GM23248 (cell line): Measurements from ENCODE around the gene TMED7. TPM values are rescaled to one million over a fixed set of nuclear protein-coding genes. Genes with fewer than 3 reads are reported as not detected.
A peak's percentile ranks its signal among the peaks of the same experiment; 100 is the strongest.

ENCODE experiments used
- DNase-seq: peaks from one replicate; pipeline ENCODE4 v3.0.0-alpha.2; 2015
- H2AFZ ChIP-seq: fragments of 200-600 bp; sonication (generic); 2 replicates; pipeline ENCODE4 v1.6.1; 2016; ENCODE audit warnings: antibody characterized with exemption
- H3F3A ChIP-seq: fragments of 200-600 bp; sonication (generic); 2 replicates; pipeline ENCODE4 v1.6.1; 2016; ENCODE audit warnings: mild to moderate bottlenecking, antibody characterized with exemption, mixed run types; ENCODE audit not compliant: insufficient read depth
- H3K27ac ChIP-seq: fragments of 200-600 bp; sonication (generic); 2 replicates; pipeline ENCODE4 v1.5.1; 2016; ENCODE audit warnings: mild to moderate bottlenecking
- H3K27me3 ChIP-seq: fragments of 200-600 bp; sonication (generic); replicated peaks from 2 replicates; pipeline ENCODE4 v1.6.1; 2016; ENCODE audit warnings: mild to moderate bottlenecking; ENCODE audit not compliant: insufficient read depth
- H3K36me3 ChIP-seq: fragments of 200-600 bp; sonication (generic); 2 replicates; pipeline ENCODE4 v1.6.1; 2016; ENCODE audit warnings: low read depth, mild to moderate bottlenecking
- H3K4me1 ChIP-seq: fragments of 200-600 bp; sonication (generic); 2 replicates; pipeline ENCODE4 v1.6.1; 2016; ENCODE audit warnings: mild to moderate bottlenecking; ENCODE audit not compliant: insufficient read depth
- H3K4me2 ChIP-seq: fragments of 200-600 bp; sonication (generic); one replicate; pipeline ENCODE4 v1.6.1; 2016; ENCODE audit warnings: mild to moderate bottlenecking; ENCODE audit not compliant: unreplicated experiment
- H3K4me3 ChIP-seq: fragments of 200-600 bp; sonication (generic); 2 replicates; pipeline ENCODE4 v1.5.1; 2016; ENCODE audit warnings: mild to moderate bottlenecking
- H3K79me2 ChIP-seq: fragments of 200-600 bp; sonication (generic); 2 replicates; pipeline ENCODE4 v1.6.1; 2016; ENCODE audit warnings: mild to moderate bottlenecking; ENCODE audit not compliant: insufficient read depth
- H3K9ac ChIP-seq: fragments of 200-600 bp; sonication (generic); 2 replicates; pipeline ENCODE4 v1.6.1; 2016; ENCODE audit warnings: mild to moderate bottlenecking
- H3K9me2 ChIP-seq: fragments of 200-600 bp; sonication (generic); 2 replicates; pipeline ENCODE4 v1.6.1; 2016; ENCODE audit warnings: mixed run types, mild to moderate bottlenecking, moderate library complexity; ENCODE audit not compliant: insufficient read depth
- H3K9me3 ChIP-seq: fragments of 200-600 bp; sonication (generic); one replicate; pipeline ENCODE4 v1.6.1; 2017; ENCODE audit warnings: low read depth
- H4K20me1 ChIP-seq: fragments of 200-600 bp; sonication (generic); 2 replicates; pipeline ENCODE4 v1.6.0; 2016; ENCODE audit not compliant: insufficient read depth
- EZH2 ChIP-seq: fragments of 200-600 bp; sonication (generic); IDR thresholded peaks from 2 replicates; pipeline ENCODE4 v1.6.1; 2018; ENCODE audit warnings: antibody characterized with exemption, mild to moderate bottlenecking; ENCODE audit not compliant: insufficient read depth, poor library complexity, severe bottlenecking
- EZH2phosphoT487 ChIP-seq: fragments of 200-600 bp; sonication (generic); IDR thresholded peaks from 2 replicates; pipeline ENCODE4 v1.6.1; 2018; ENCODE audit warnings: antibody characterized with exemption, moderate library complexity, mild to moderate bottlenecking, low read depth; ENCODE audit not compliant: insufficient read depth
- WGBS, 2 experiments: methylation state at CpG; one replicate each; pipeline ENCODE4 v1.1.6; 2015 to 2017; ENCODE audit warnings: low lambda C conversion rate in 2 of 2, low coverage in 1 of 2; ENCODE audit errors: missing lambda C conversion rate in 2 of 2; 5-methylcytosine and 5-hydroxymethylcytosine counted together
- in situ Hi-C: fragments of 300-500 bp; cut with MboI; formaldehyde crosslinking; loops from 2 replicates; pipeline ENCODE4 v1.15.0; 2020
- polyA plus RNA-seq: library from polyadenylated mRNA; unstranded; fragments of >200 nt; fragmentation: Nextera tagmentation; extraction: Ambion mirVana; gene quantifications from 2 replicates; pipeline ENCODE4 v1.2.1, GENCODE V29; 2016
- total RNA-seq: library from RNA; depleted of rRNA; stranded (reverse); fragments of >200 nt; shearing (Covaris generic); gene quantifications from 2 replicates; pipeline ENCODE4 v1.2.3, GENCODE V29; 2014

The TMED7 gene
- total and polyA plus RNA-seq, 2 experiments from 2014 or later: 97.7 to 163 TPM

DNA sequence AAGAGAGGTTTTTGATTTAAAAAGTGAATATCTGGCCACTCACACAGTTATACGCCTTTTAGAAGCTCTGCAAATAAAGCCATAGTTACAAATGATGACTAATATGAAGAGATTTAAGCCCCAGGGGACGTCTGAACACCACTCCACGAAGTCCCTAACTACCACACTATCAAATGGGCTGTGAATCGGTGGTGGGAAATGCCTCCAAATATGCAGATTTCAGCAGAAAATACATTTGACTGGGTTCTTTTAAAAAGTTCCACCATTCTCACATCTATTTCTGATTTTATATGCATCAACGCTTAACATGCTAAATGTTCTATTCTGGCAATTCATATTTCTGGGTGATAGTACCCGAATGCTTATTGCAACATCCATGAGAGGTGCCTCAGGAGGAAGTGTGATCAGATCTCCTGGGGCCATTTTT is 46.1 kb downstream of the TMED7 start:
- no peaks in the 10 kb centered on the region for H3K9me3 ChIP-seq
- TF ChIP-seq EZH2phosphoT487 (no peak), EZH2 (no peak)
- peaks cover 29% of the 10 kb centered on the region for H3K4me1 ChIP-seq
- WGBS, 2 experiments: 86% methylated on average over 6 of the region's 6 CpGs
- H3K79me2 ChIP-seq: peaks cover 53% of the 10 kb centered on the region
- H3K36me3 ChIP-seq: peaks cover 9% of the 10 kb centered on the region
- no peaks in the 10 kb centered on the region for H3K9me2 ChIP-seq
- H3K27ac ChIP-seq: no peak overlapping the region
- no peaks in the 10 kb centered on the region for H4K20me1 ChIP-seq
- no peak overlapping the region for H3K4me3 ChIP-seq
- no peak overlapping the region for H3K9ac ChIP-seq
- peaks cover 12% of the 10 kb centered on the region for H3F3A ChIP-seq
- H3K27me3 ChIP-seq: no peaks in the 10 kb centered on the region
- H2AFZ ChIP-seq: no peak overlapping the region
- DNase-seq: peak; percentile 30
- in situ Hi-C loops: loop anchor here (10.0 to 25.0 kb wide), 2 partner anchors 265 to 492 kb away; no protein-coding TSS in a partner anchor
- H3K4me2 ChIP-seq: no peak overlapping the region

DNA sequence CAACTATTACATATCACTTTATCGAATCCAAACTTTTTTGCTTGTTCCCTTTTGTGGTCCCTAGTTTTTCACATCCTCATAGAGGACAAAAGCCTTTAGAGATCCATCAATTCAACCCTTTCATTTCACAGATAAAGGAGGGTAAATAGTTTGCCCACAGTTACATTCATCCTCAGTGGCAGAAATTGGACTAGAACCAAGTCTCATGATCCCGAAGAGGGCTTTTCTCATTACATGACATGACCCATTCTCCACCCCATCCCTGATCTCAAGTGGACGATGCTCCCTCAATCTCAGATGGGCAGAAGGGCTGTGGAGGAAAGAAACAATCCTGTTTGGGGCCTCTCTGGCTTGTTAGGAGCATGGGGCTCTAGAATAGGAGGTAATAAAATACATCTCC is 46.6 kb downstream of the TMED7 start:
- Histone ChIP-seq H3K4me1 (peaks cover 29% of the 10 kb centered on the region), H3K79me2 (peaks cover 48% of the 10 kb centered on the region), H3K27ac (no peak overlapping the region)

DNA sequence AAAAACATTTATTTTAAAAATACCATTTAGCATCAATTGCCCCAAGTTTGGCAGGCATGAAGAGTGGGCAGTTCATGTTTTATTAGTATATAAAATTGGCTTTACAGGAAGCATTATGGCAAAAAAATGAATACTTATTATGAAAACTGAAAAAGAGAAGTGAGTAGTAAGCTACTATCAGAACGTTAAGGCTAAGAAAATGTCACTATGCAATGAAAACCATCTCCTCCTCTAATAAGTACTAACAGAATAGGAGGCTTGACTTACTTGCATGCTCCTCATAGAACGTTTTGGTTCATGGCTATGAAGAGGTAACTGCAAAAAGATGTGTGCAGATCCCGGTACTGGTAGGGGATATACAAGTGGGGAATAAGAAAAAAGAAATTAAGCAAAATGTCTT is 47.2 kb downstream of the TMED7 start:
- Histone ChIP-seq H3K79me2 (peaks cover 42% of the 10 kb centered on the region), H3K9me2 (no peaks in the 10 kb centered on the region)
- in situ Hi-C loops: loop anchor here (25.0 kb wide), 1 partner anchor 491 kb away; no protein-coding TSS in a partner anchor

More for the DNA sequence above, 46.6 kb downstream of the TMED7 start:
- Histone ChIP-seq H3K4me3 (no peak overlapping the region), H3F3A (peaks cover 12% of the 10 kb centered on the region), H3K9me2 (no peaks in the 10 kb centered on the region), H4K20me1 (no peaks in the 10 kb centered on the region), H3K4me2 (no peak overlapping the region), H3K9me3 (no peaks in the 10 kb centered on the region), H3K27me3 (no peaks in the 10 kb centered on the region), H2AFZ (no peak overlapping the region), H3K9ac (no peak overlapping the region), H3K36me3 (peaks cover 9% of the 10 kb centered on the region)
- TF ChIP-seq EZH2phosphoT487 (no peak), EZH2 (no peak)
- no peak for DNase-seq
- in situ Hi-C loops: loop anchor here (25.0 kb wide), 1 partner anchor 492 kb away; no protein-coding TSS in a partner anchor
- WGBS, 2 experiments: 85 to 88% methylated on average over 3 of the region's 3 CpGs

DNA sequence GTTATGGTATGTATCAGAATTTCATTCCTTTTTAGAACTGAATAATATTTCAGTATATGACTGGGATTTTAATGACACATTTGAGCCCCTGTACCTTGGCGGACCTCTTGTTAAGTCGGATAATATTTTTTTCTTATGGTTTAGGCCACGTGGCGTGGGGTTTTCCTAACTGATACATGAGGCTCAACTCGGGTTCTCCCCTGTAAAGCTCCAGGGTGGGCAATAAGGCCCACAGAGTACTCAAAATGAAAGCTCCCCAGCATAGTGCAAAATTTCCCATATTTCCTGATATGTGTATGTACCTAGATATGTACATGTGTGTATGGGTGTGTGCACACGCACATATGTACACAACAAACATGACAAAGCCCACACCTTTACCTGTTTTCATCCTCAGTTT is 48.1 kb downstream of the TMED7 start:
- no peak for DNase-seq
- H3K9me3 ChIP-seq: no peaks in the 10 kb centered on the region
- H3K27me3 ChIP-seq: no peaks in the 10 kb centered on the region
- TF ChIP-seq EZH2phosphoT487: no peak
- no peak for TF ChIP-seq EZH2
- in situ Hi-C loops: loop anchor here (25.0 kb wide), 1 partner anchor 490 kb away; no protein-coding TSS in a partner anchor
- H3K9me2 ChIP-seq: no peaks in the 10 kb centered on the region
- peaks cover 9% of the 10 kb centered on the region for H3K36me3 ChIP-seq
- no peak overlapping the region for H3K4me3 ChIP-seq
- 98 to 99% methylated on average over 6 of the region's 6 CpGs for WGBS, 2 experiments
- peaks cover 17% of the 10 kb centered on the region for H3F3A ChIP-seq
- H3K4me1 ChIP-seq: peaks cover 24% of the 10 kb centered on the region
- peaks cover 35% of the 10 kb centered on the region for H3K79me2 ChIP-seq
- H4K20me1 ChIP-seq: no peaks in the 10 kb centered on the region
- H2AFZ ChIP-seq: no peak overlapping the region
- H3K27ac ChIP-seq: no peak overlapping the region
- H3K4me2 ChIP-seq: no peak overlapping the region
- no peak overlapping the region for H3K9ac ChIP-seq

More for the DNA sequence above, 47.2 kb downstream of the TMED7 start:
- DNase-seq: no peak
- Histone ChIP-seq H3K4me1 (peaks cover 24% of the 10 kb centered on the region), H3K9ac (no peak overlapping the region), H3K4me2 (no peak overlapping the region), H4K20me1 (no peaks in the 10 kb centered on the region), H2AFZ (no peak overlapping the region), H3K27me3 (no peaks in the 10 kb centered on the region), H3K27ac (no peak overlapping the region), H3F3A (peaks cover 12% of the 10 kb centered on the region), H3K36me3 (peaks cover 9% of the 10 kb centered on the region), H3K9me3 (no peaks in the 10 kb centered on the region), H3K4me3 (no peak overlapping the region)
- 97 to 98% methylated on average over 3 of the region's 3 CpGs for WGBS, 2 experiments
- TF ChIP-seq EZH2phosphoT487 (no peak), EZH2 (no peak)

DNA sequence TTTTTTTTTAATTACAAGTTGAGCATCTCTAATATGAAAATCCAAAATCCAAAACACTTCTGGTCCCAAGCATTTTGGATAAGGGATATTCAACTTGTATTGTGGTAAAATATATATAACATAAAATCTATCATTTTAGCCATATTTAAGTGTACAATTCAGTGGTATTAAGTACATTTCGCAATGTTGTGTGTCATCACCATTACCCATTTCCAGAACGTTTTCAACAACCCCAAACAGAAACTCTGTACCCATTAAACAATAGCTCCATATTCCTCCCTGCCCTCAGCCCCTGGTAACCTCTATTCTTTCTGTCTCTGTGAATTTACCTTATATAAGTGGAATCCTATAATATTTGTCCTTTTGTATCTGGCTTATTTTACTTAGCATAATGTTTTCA is 48.5 kb downstream of the TMED7 start:
- Histone ChIP-seq H3K9me3 (no peaks in the 10 kb centered on the region), H3K4me3 (no peak overlapping the region), H3K9ac (no peak overlapping the region), H3K27ac (no peak overlapping the region), H3K9me2 (no peaks in the 10 kb centered on the region), H3K36me3 (peaks cover 9% of the 10 kb centered on the region), H3F3A (peaks cover 19% of the 10 kb centered on the region), H3K4me1 (peaks cover 28% of the 10 kb centered on the region), H3K27me3 (no peaks in the 10 kb centered on the region), H3K4me2 (no peak overlapping the region), H4K20me1 (no peaks in the 10 kb centered on the region), H2AFZ (no peak overlapping the region), H3K79me2 (peaks cover 31% of the 10 kb centered on the region)
- peak; percentile 55 for DNase-seq
- in situ Hi-C loops: loop anchor here (25.0 kb wide), 1 partner anchor 490 kb away; no protein-coding TSS in a partner anchor
- no peak for TF ChIP-seq EZH2phosphoT487
- no peak for TF ChIP-seq EZH2
- 50% methylated on average over 2 of the region's 2 CpGs for WGBS, 2 experiments
